ENCODE measurements around the gene TMEM59L. TPM values are rescaled to one million over a fixed set of nuclear protein-coding genes. Genes with fewer than 3 reads are reported as not detected.

The TMEM59L gene
- total RNA-seq, 1 experiment from 2014 or later: 2.4 TPM

DNA sequence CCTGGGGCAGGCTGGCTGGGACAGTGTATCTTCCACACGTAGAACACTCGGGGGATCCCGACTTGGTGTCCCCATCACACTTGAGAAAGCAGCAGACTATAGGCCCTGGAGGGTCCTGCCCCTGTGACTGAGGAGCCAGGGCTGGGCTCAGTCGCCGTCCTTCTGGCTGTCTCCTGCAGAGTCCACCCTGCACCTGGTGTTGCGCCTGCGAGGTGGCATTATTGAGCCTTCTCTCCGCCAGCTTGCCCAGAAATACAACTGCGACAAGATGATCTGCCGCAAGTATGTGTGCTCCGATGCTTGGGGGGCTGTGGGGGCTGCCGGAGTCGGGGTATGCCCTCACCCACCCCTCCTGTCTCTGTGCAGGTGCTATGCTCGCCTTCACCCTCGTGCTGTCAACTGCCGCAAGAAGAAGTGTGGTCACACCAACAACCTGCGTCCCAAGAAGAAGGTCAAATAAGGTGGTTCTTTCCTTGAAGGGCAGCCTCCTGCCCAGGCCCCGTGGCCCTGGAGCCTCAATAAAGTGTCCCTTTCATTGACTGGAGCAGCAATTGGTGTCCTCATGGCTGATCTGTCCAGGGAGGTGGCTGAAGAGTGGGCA, 37.9 kb upstream of the TMEM59L start:
- in situ Hi-C loops (cut with HindIII; ENCODE audit: low pct_unique_long_range_greater_than_20kb, low sequenced_read_pairs) (no loop called here), intact Hi-C loops (cut with micrococcal nuclease; ENCODE audit: unreplicated experiment) (no loop called here)
- no peak overlapping the region for H3K4me3 ChIP-seq (ENCODE audit: low read depth in 2 of 2, low read length in 2 of 2)
- peaks cover 7% of the 10 kb centered on the region for H3K4me1 ChIP-seq (ENCODE audit: control insufficient read depth, insufficient read depth, low read length)
- ChIA-PET CTCF (interaction anchor here (0.6 kb wide), 1 partner anchor 49 kb away, joined by 3 read pairs; no protein-coding TSS in a partner anchor), POLR2A (no interaction called here)
- H3K9me3 ChIP-seq (ENCODE audit: control insufficient read depth, insufficient read depth, low read depth, low read length): no peaks in the 10 kb centered on the region
- DNase-seq (ENCODE audit: low read depth, low spot score) (no peak), ATAC-seq (no peak)
- H3K36me3 ChIP-seq (ENCODE audit: control insufficient read depth, insufficient read depth, low read length): no peaks in the 10 kb centered on the region
- no peak for TF ChIP-seq REST (IDR thresholded peaks at IDR 0.05; ENCODE audit: insufficient read depth in 1 of 2, low read depth in 2 of 2, low read length in 1 of 2)
- no peak for TF ChIP-seq CTCF (IDR thresholded peaks at IDR 0.05)
- no peak for TF ChIP-seq TCF7L2 (IDR thresholded peaks at IDR 0.05; ENCODE audit: low read depth, low read length)
- no peak for TF ChIP-seq SIN3A (IDR thresholded peaks at IDR 0.05; ENCODE audit: borderline replicate concordance, insufficient read depth, low read depth, low read length)
- TF ChIP-seq POLR2AphosphoS5 (IDR thresholded peaks at IDR 0.05; ENCODE audit: low read depth, low read length): no peak
- no peak overlapping the region for H3K27ac ChIP-seq (ENCODE audit: low read length)
- H3K27me3 ChIP-seq (ENCODE audit: control insufficient read depth, insufficient read depth, low read length): no peaks in the 10 kb centered on the region
- no TSS peak for BruUV-seq (replicated peaks)

DNA sequence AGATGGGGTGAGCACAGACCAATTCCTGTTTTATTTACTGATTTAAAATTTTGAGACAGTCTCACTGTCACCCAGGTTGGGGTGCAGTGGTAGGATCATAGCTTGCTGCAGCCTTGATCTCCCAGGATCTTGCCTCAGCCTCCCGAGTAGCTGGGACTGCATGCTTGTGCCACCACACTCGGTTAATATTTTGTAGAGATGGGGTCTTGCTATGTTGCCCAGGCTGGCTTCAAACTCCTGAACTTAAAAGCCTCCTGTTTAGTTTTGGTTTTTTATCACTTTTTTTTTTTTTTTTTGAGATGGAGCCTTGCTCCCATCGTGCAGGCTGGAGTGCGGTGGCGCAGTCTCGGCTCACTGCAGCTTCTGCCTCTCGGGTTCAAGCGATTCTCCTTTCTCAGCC, 36.3 kb upstream of the TMEM59L start:
- BruUV-seq (replicated peaks): no TSS peak
- DNase-seq (ENCODE audit: low read depth, low spot score) (no peak), ATAC-seq (no peak)
- intact Hi-C loops (cut with micrococcal nuclease; ENCODE audit: unreplicated experiment) (no loop called here), in situ Hi-C loops (cut with HindIII; ENCODE audit: low pct_unique_long_range_greater_than_20kb, low sequenced_read_pairs) (no loop called here)
- CTCF ChIA-PET: no interaction called here
- POLR2A ChIA-PET: interaction anchor here (0.7 kb wide), 1 partner anchor 118 kb away, joined by 11 read pairs; no protein-coding TSS in a partner anchor
- Histone ChIP-seq H3K9me3 (ENCODE audit: control insufficient read depth, insufficient read depth, low read depth, low read length) (no peaks in the 10 kb centered on the region), H3K27ac (ENCODE audit: low read length) (no peak overlapping the region), H3K27me3 (ENCODE audit: control insufficient read depth, insufficient read depth, low read length) (no peaks in the 10 kb centered on the region), H3K4me3 (ENCODE audit: low read depth in 2 of 2, low read length in 2 of 2) (no peak overlapping the region), H3K4me1 (ENCODE audit: control insufficient read depth, insufficient read depth, low read length) (peaks cover 7% of the 10 kb centered on the region), H3K36me3 (ENCODE audit: control insufficient read depth, insufficient read depth, low read length) (no peaks in the 10 kb centered on the region)
- TF ChIP-seq POLR2AphosphoS5 (IDR thresholded peaks at IDR 0.05; ENCODE audit: low read depth, low read length): no peak
- TF ChIP-seq TCF7L2 (IDR thresholded peaks at IDR 0.05; ENCODE audit: low read depth, low read length): no peak
- TF ChIP-seq SIN3A (IDR thresholded peaks at IDR 0.05; ENCODE audit: borderline replicate concordance, insufficient read depth, low read depth, low read length): no peak
- no peak for TF ChIP-seq REST (IDR thresholded peaks at IDR 0.05; ENCODE audit: insufficient read depth in 1 of 2, low read depth in 2 of 2, low read length in 1 of 2)
- TF ChIP-seq CTCF (IDR thresholded peaks at IDR 0.05): no peak

All from Panc1 (cell line).